Activated naive CD4-positive, alpha-beta T cell treated with anti-CD3 and anti-CD28 coated beads for 36 hours (primary cell): Measurements from ENCODE around the gene HOXB13. TPM values are rescaled to one million over a fixed set of nuclear protein-coding genes. Genes with fewer than 3 reads are reported as not detected.
A peak's percentile ranks its signal among the peaks of the same experiment; 100 is the strongest.

Source experiments
- CTCF ChIA-PET: fragments of 350-600 bp; sonication (Branson Sonifier 250); formaldehyde crosslinking; loops from one replicate; lab custom pipeline; 2021; ENCODE audit warnings: antibody characterized with exemption; lab: Charles Lee
- DNase-seq: peaks from one replicate; pipeline ENCODE4 v3.0.0-alpha.2; 2020
- H3K27ac Mint-ChIP-seq: one replicate; pipeline ENCODE4 v1.8.0; 2021; ENCODE audit warnings: mild to moderate bottlenecking, mixed read lengths
- H3K27me3 Mint-ChIP-seq: one replicate; pipeline ENCODE4 v1.8.0; 2021; ENCODE audit warnings: low read depth, mixed read lengths
- H3K36me3 Mint-ChIP-seq: one replicate; pipeline ENCODE4 v1.8.0; 2021; ENCODE audit warnings: low read depth, mixed read lengths
- H3K4me1 Mint-ChIP-seq: one replicate; pipeline ENCODE4 v1.8.0; 2021; ENCODE audit warnings: low read depth, mixed read lengths
- H3K4me3 Mint-ChIP-seq: one replicate; pipeline ENCODE4 v1.8.0; 2021; ENCODE audit warnings: mild to moderate bottlenecking, moderate library complexity, mixed read lengths
- H3K9me3 Mint-ChIP-seq: one replicate; pipeline ENCODE4 v1.8.0; 2021; ENCODE audit warnings: mixed read lengths
- intact Hi-C: fragments of 100-400 bp; cut with micrococcal nuclease; formaldehyde crosslinking; loops from one replicate; pipeline ENCODE4 v1.15.1; 2023
- total RNA-seq, 2 experiments: library from RNA; stranded (reverse); gene quantifications; one replicate each; pipeline ENCODE4 v1.2.3, GENCODE V29; 2021

The HOXB13 gene
- not detected for total RNA-seq

DNA sequence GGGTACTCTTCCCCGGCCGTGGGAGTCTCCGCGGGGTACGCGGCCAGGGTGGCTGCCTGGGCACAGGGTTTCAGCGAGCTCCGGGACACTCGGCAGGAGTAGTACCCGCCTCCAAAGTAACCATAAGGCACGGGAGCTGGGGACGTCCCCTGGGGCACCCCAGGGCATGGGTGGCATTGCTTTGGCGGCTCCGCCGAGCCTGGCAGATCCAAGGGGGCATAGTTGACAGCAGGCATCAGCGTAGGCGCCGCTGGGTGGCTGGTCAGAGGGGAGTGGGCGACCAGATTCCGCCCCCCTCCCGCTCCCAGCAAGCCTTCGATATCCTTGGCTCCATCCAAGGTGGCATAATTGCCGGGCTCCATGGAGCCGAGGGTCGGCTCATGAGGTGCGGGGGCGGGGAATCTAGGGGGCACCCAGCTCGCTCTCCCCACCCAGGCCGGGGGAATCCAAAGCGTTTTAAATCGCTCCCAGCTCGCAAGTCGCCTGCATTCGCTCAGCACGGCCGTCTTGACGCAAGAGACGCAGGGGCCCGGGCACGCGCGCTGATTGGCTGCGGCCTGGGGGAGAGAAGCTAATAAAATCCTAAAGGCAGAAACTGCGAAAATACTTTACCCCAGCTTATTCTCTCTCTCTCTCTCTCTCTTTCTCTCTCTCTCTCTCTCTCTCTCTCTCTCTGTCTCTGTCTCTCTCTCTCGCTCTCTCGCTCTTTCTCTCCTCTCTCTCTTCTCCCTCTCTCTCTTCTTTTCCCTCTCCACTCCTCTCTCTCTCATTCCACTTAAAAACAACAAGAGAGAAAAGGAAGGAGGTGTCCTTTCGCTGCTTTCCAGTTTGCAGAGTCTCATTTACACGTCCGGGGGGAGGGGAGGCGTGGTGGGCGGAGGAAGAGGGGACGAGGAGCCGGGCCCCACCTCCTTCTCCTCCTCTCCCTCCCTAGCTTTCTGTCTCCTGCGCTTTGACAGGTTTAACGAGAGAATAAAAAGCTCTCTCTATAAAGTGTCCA, at the start of gene HOXB13:
HOXB13 (minus strand) TSS at position 519 of the 1,000 bp plus-strand sequence; CDS start at position 362, 157 bp downstream.
- CTCF ChIA-PET, result interaction anchor here (0.7 to 1.5 kb wide), 5 partner anchors 9 to 156 kb away, joined by 3 to 5 read pairs (median 3); no protein-coding TSS in a partner anchor
- peak; percentile 56 for DNase-seq
- H3K27ac Mint-ChIP-seq, result no peak within 1 kb of the TSS
- intact Hi-C loops, result loop anchor here (10.0 kb wide), 1 partner anchor 266 kb away; the partner anchor contains the start of gene IGF2BP1
- H3K9me3 Mint-ChIP-seq, result no peaks in the 10 kb centered on the region
- H3K27me3 Mint-ChIP-seq, result peaks cover 85% of the 10 kb centered on the region
- H3K4me1 Mint-ChIP-seq, result peaks cover 40% of the 10 kb centered on the region
- peak within 1 kb of the TSS; percentile 58 for H3K4me3 Mint-ChIP-seq
- no peaks in the 10 kb centered on the region for H3K36me3 Mint-ChIP-seq

DNA sequence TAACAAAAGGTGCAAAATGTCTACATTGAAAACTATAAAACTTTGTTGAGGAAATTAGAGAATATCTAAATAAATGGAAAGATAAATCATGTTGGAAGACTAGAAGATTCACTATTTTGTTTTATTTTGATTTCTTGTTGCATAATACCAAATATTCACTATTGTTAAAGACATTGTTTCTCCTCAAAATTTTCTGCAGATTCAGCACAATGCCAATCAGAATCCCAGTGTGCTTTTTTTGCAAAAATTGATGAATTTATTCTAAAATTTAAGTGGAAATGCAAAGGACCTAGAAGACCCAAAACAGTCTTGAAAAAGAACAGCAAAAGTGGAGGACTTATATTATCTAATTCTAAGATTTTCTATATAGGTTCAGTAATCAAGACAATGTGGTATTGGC, 48.1 kb upstream of the HOXB13 start:
- no peaks in the 10 kb centered on the region for H3K4me1 Mint-ChIP-seq
- no peaks in the 10 kb centered on the region for H3K36me3 Mint-ChIP-seq
- DNase-seq, result no peak
- H3K4me3 Mint-ChIP-seq, result no peak overlapping the region
- CTCF ChIA-PET, result no interaction called here
- intact Hi-C loops, result no loop called here
- no peak overlapping the region for H3K27ac Mint-ChIP-seq
- peaks cover 12% of the 10 kb centered on the region for H3K27me3 Mint-ChIP-seq
- no peaks in the 10 kb centered on the region for H3K9me3 Mint-ChIP-seq

DNA sequence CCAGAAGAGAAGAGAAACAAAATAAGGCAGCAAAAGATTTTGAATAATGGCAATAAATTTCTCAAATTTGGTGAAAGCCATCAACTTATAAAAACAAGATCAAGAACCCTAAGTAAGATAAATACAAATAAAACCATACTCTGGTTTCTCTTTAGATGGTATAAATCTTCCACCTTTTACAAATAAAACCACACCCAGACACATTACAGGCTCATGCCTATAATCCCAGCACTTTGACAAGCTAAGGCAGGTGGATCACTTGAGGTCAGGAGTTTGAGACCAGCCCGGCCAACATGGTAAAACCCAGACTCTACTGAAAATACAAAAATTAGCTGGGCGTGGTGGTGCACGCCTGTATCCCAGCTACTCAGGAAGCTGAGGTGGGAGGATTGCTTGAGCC, 44.7 kb upstream of the HOXB13 start:
- H3K4me1 Mint-ChIP-seq, result no peaks in the 10 kb centered on the region
- intact Hi-C loops, result no loop called here
- no peaks in the 10 kb centered on the region for H3K36me3 Mint-ChIP-seq
- H3K27me3 Mint-ChIP-seq, result peaks cover 27% of the 10 kb centered on the region
- CTCF ChIA-PET, result no interaction called here
- no peaks in the 10 kb centered on the region for H3K9me3 Mint-ChIP-seq
- no peak for DNase-seq
- no peak overlapping the region for H3K27ac Mint-ChIP-seq
- no peak overlapping the region for H3K4me3 Mint-ChIP-seq

DNA sequence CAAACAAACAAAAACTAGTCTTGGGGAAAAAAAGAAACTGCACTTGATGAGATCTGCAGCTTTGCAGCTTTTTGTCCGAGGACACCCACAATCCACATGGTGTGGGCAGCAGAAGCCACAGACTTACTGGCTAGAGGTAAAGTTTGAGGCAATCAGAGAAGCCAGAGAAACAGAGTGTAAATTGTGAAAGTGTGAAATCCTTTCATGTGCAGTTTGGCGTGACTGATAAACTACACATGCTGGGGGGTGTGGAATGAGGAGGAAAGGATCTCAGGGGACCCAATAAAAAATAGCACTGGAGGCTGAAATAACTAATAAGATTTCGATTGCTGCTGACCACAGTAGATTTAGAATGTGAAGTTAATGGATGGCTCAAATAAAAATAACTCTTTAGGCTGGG, 42.4 kb upstream of the HOXB13 start:
- peaks cover 27% of the 10 kb centered on the region for H3K27me3 Mint-ChIP-seq
- H3K9me3 Mint-ChIP-seq, result no peaks in the 10 kb centered on the region
- H3K4me1 Mint-ChIP-seq, result no peaks in the 10 kb centered on the region
- H3K4me3 Mint-ChIP-seq, result no peak overlapping the region
- intact Hi-C loops, result no loop called here
- H3K36me3 Mint-ChIP-seq, result no peaks in the 10 kb centered on the region
- CTCF ChIA-PET, result interaction anchor here (1.5 kb wide), 1 partner anchor 92 kb away, joined by 4 read pairs; no protein-coding TSS in a partner anchor
- DNase-seq, result no peak
- H3K27ac Mint-ChIP-seq, result no peak overlapping the region

DNA sequence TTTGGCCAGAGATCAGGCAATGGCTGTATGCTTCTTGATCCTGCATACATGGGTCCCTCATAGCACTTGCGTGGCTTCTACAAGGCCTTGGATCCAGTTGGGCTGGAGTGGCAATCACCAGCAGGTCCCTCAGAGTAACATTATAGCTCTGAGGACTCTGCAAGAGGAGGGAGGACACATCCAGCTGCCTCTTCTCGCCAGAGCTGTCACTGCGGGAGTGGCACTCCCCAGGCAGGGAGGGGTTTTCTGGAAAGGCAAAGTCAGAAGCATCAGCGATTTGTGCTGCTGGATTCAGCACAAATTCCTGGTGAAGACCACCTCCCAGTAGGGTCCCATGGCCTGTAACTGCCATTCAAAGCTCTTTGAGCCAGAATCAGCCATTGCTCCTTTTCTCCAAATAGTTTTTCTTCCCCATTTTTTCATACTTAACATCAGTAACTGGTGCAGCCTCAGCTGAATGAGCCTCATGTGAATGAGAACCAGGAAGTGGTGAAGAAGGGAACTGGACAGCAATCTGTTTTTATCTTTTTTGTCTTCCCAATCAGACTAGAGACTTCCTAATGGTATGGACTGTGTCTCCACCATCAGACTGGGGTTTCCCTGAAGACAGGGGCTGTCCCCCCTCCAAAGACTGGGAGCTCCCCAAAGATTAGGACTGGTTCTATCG, 40.6 kb upstream of the HOXB13 start:
- peaks cover 24% of the 10 kb centered on the region for H3K27me3 Mint-ChIP-seq
- intact Hi-C loops, result no loop called here
- CTCF ChIA-PET, result interaction anchor here (1.2 to 3.6 kb wide), 3 partner anchors 11 to 133 kb away, joined by 3 to 10 read pairs (median 3); no protein-coding TSS in a partner anchor

DNA sequence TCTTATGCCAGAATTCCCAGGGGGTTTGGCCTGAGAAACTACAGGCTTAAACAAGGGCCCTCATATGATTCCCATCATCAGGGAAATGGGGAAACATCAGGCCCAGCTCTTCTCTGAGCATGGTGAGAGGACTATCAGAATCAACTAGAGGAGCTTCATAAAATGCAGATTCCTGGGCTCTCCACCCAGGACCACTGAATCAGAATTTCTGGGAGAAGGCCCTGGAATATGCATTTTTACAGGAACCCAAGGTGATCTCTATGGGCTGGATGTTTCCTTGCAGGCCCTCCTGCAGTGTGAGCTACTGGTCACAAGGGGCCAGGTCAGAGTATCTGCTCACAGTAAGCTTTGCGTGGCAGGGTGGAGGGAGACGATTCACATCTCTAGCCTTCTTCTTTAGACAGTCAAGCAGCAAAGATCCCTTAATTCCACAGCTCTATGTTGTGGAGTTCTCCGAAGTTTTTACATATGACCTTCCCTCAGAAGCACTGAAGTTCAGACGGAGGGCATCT, 38.8 kb upstream of the HOXB13 start:
- no peak overlapping the region for H3K27ac Mint-ChIP-seq
- intact Hi-C loops, result no loop called here
- no peaks in the 10 kb centered on the region for H3K9me3 Mint-ChIP-seq
- CTCF ChIA-PET, result interaction anchor here (0.6 to 3.6 kb wide), 3 partner anchors 54 to 112 kb away, joined by 6 to 10 read pairs (median 8); no protein-coding TSS in a partner anchor
- H3K27me3 Mint-ChIP-seq, result peaks cover 28% of the 10 kb centered on the region
- no peaks in the 10 kb centered on the region for H3K36me3 Mint-ChIP-seq
- H3K4me3 Mint-ChIP-seq, result no peak overlapping the region
- DNase-seq, result no peak
- no peaks in the 10 kb centered on the region for H3K4me1 Mint-ChIP-seq

More for the DNA sequence above, 40.6 kb upstream of the HOXB13 start:
- Mint-ChIP-seq H3K36me3 (no peaks in the 10 kb centered on the region), H3K9me3 (no peaks in the 10 kb centered on the region), H3K4me3 (no peak overlapping the region), H3K4me1 (no peaks in the 10 kb centered on the region), H3K27ac (no peak overlapping the region)
- no peak for DNase-seq

DNA sequence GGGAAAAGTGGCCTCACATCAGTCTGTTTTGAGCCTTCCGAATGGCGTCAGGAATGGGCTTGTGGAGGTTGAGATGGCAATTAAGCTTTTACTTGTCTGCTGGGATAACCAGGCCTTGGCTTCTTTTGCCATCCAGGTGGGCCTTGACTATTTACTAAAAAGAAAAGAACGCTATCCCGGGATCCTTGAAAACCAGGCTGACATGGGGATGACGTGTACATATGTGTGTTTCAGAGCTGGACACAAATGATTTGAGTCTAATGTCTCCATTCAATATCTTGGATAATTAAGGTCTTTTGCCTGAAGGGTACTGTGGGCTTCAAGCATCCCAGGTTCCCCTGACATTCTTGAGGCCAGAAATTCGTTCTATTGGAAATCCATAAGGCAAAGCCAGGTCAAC, 32.6 kb upstream of the HOXB13 start:
- no peak for DNase-seq
- CTCF ChIA-PET, result interaction anchor here (1.0 to 2.2 kb wide), 5 partner anchors 18 to 271 kb away, joined by 3 to 8 read pairs (median 4); no protein-coding TSS in a partner anchor
- intact Hi-C loops, result no loop called here
- Mint-ChIP-seq H3K27me3 (peaks cover 46% of the 10 kb centered on the region), H3K4me3 (no peak overlapping the region), H3K27ac (no peak overlapping the region), H3K36me3 (no peaks in the 10 kb centered on the region), H3K9me3 (no peaks in the 10 kb centered on the region), H3K4me1 (no peaks in the 10 kb centered on the region)

DNA sequence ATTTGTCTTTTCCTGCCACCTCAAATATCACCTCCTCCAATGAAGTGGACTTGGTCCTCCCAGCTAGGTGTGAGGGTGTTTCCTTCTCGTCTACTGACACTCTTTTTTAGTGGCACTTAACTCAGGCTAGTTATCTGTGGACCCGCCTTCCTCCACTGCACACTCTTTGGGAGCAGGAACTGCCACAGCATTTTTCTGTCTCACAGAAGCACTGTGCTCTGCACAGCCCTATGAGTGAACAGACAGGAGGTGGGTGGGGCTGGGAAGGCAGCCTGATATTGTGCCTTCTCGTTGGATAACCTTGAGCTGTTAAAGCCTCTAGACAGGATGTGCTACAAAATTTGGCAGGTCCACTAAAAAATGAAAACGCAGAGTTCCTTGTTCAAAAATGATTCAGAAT, 31.9 kb upstream of the HOXB13 start:
- no peaks in the 10 kb centered on the region for H3K4me1 Mint-ChIP-seq
- no peak for DNase-seq
- no peak overlapping the region for H3K27ac Mint-ChIP-seq
- H3K36me3 Mint-ChIP-seq, result no peaks in the 10 kb centered on the region
- no peak overlapping the region for H3K4me3 Mint-ChIP-seq
- no peaks in the 10 kb centered on the region for H3K9me3 Mint-ChIP-seq
- peaks cover 52% of the 10 kb centered on the region for H3K27me3 Mint-ChIP-seq
- CTCF ChIA-PET, result interaction anchor here (1.3 to 2.2 kb wide), 2 partner anchors 82 to 118 kb away, joined by 4 to 8 read pairs; no protein-coding TSS in a partner anchor
- intact Hi-C loops, result no loop called here

DNA sequence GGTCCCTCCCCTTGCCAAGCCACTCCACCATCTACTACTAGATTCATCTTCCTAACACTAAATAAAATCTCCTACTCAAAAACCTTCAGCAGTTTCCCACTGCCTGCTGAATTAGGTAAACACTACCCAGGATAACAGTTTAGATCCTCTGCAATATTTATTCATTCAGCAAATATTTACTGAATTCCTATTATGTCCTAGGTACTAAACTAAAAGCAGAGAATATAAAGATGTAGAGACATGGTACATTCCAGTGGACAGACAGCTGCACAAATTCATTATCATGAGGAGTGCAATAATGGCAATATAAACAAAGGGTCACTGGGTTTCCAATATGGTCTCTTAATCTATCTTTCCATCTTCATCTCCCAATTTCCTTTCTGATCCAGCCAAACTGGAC, 30.7 kb upstream of the HOXB13 start:
- H3K27ac Mint-ChIP-seq, result no peak overlapping the region
- H3K27me3 Mint-ChIP-seq, result peaks cover 63% of the 10 kb centered on the region
- DNase-seq, result no peak
- H3K4me1 Mint-ChIP-seq, result no peaks in the 10 kb centered on the region
- intact Hi-C loops, result no loop called here
- H3K9me3 Mint-ChIP-seq, result no peaks in the 10 kb centered on the region
- no peaks in the 10 kb centered on the region for H3K36me3 Mint-ChIP-seq
- no peak overlapping the region for H3K4me3 Mint-ChIP-seq
- CTCF ChIA-PET, result interaction anchor here (1.6 kb wide), 1 partner anchor 35 kb away, joined by 6 read pairs; no protein-coding TSS in a partner anchor

DNA sequence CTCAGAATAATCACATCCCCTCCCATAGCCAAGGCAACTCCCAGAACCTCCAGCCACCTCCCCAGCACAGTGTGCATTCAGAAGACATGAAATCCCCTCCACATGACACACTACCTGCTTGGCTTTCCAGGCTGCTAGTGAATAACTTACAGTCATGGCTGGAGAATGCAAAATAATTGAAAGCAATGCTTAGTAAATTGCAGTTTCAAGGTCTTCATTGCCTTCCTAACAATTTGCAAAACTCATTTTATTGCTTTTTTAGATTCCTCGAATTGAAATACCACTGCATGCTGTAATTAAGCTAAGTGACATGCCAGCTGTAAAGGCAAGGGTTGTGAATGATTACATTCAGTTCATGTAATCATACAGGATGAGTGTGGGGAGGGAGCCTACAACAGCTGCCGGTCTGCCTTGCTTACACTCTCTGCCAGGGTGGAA, 29.0 kb upstream of the HOXB13 start:
- H3K4me3 Mint-ChIP-seq, result no peak overlapping the region
- no peaks in the 10 kb centered on the region for H3K36me3 Mint-ChIP-seq
- no peak overlapping the region for H3K27ac Mint-ChIP-seq
- H3K4me1 Mint-ChIP-seq, result peaks cover 6% of the 10 kb centered on the region
- intact Hi-C loops, result no loop called here
- peaks cover 71% of the 10 kb centered on the region for H3K27me3 Mint-ChIP-seq
- CTCF ChIA-PET, result interaction anchor here (1.0 to 1.6 kb wide), 2 partner anchors 12 to 34 kb away, joined by 3 to 6 read pairs; no protein-coding TSS in a partner anchor
- no peak for DNase-seq
- no peaks in the 10 kb centered on the region for H3K9me3 Mint-ChIP-seq

DNA sequence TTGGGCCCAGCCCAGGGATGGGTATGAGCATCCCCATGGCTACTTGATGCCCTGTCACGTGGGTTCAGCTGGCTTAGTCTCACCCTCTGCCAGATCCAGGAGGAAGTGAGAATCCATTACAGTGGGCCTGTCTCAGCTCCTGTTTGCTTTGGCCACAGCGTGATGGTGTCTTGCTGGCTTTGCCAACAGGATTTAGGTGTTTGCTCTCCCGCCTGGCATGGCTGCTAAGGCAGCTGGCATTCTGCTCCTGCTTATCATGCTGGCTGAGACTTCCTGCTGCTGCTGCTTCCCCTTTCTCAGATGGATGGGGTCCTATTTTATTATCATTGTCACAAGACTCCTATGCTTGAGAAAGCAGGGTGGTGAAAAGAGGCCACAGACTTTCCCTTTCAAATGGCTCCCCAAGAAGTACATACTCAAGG, 28.3 kb upstream of the HOXB13 start:
- intact Hi-C loops, result no loop called here
- H3K27ac Mint-ChIP-seq, result no peak overlapping the region
- no peaks in the 10 kb centered on the region for H3K9me3 Mint-ChIP-seq
- DNase-seq, result no peak
- H3K4me1 Mint-ChIP-seq, result peaks cover 9% of the 10 kb centered on the region
- H3K36me3 Mint-ChIP-seq, result no peaks in the 10 kb centered on the region
- CTCF ChIA-PET, result no interaction called here
- H3K27me3 Mint-ChIP-seq, result peaks cover 72% of the 10 kb centered on the region
- H3K4me3 Mint-ChIP-seq, result no peak overlapping the region

DNA sequence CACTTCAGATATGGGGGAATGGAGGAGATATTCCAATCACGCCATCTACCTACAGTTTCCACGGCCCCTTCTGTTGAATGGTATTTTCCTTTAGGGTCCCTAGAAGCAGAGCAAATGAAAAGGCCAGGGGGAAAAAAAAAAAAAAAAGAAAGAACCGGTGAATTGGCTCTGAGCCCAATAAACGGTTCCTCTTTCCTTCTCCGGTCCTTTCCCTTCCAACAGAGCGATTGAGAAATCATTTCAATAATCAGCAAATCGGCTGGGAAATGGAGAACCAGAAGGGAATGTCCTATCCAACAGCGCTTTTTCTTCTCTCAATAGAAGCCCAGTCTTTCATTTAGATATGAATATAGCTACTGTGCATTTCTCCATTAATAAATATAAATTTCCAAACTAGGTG, 26.8 kb upstream of the HOXB13 start:
- no peak for DNase-seq
- H3K27me3 Mint-ChIP-seq, result peaks cover 75% of the 10 kb centered on the region
- H3K9me3 Mint-ChIP-seq, result no peaks in the 10 kb centered on the region
- no peak overlapping the region for H3K27ac Mint-ChIP-seq
- no peaks in the 10 kb centered on the region for H3K36me3 Mint-ChIP-seq
- H3K4me1 Mint-ChIP-seq, result peaks cover 9% of the 10 kb centered on the region
- intact Hi-C loops, result no loop called here
- CTCF ChIA-PET, result interaction anchor here (1.1 kb wide), 1 partner anchor 31 kb away, joined by 8 read pairs; no protein-coding TSS in a partner anchor
- no peak overlapping the region for H3K4me3 Mint-ChIP-seq
